Germinal center (tissue), 1 donor: ENCODE data around the gene ZNF761.
A peak's percentile ranks its signal among the peaks of the same experiment; 100 is the strongest.
"Not testable (repeated sequence)": the region's sequence is repeated elsewhere in the genome, so short reads cannot be mapped to it uniquely, and the experiment has no call there.

Experiments
- DNase-seq: peaks from one replicate; pipeline ENCODE4 v3.0.0; 2012; ENCODE audit warnings: mixed read lengths, low spot score

Gene ZNF761

GRCh38 chr19:53431399-53432087 lies at the start of gene ZNF761:
Gene ZNF761, plus strand, starts transcription at chr19:53431984. Its CDS starts 15,285 bp downstream, at chr19:53447269.
- DNase-seq, result peak; percentile 93

GRCh38 chr19:53388168-53388567 lies 43.6 kb upstream of the ZNF761 start:
- DNase-seq, result no peak

DNA sequence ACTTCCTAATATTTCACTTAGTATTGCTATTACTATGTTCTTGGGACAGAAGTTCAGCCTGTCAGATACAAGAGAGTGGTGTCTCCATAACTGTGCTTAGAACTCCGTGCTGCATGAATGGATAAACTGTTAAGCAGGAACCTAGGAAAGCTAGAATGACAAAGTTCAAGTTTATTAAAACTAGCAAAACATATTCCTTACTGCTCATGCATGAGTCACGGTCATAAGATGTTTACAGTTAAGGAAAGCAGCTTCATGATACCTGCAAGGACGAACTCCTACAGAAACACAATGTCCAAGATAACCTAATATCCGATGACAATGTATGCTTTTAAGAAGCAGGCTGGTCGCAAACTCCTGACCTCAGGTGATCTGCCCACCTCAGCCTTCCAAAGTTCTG lies 42.9 kb upstream of the ZNF761 start:
- no peak for DNase-seq

GRCh38 chr19:53389571-53389970 lies 42.2 kb upstream of the ZNF761 start:
- no peak for DNase-seq

GRCh38 chr19:53389978-53390377 lies 41.8 kb upstream of the ZNF761 start:
- no peak for DNase-seq

GRCh38 chr19:53394522-53394973 lies 37.2 kb upstream of the ZNF761 start:
- no peak for DNase-seq

DNA sequence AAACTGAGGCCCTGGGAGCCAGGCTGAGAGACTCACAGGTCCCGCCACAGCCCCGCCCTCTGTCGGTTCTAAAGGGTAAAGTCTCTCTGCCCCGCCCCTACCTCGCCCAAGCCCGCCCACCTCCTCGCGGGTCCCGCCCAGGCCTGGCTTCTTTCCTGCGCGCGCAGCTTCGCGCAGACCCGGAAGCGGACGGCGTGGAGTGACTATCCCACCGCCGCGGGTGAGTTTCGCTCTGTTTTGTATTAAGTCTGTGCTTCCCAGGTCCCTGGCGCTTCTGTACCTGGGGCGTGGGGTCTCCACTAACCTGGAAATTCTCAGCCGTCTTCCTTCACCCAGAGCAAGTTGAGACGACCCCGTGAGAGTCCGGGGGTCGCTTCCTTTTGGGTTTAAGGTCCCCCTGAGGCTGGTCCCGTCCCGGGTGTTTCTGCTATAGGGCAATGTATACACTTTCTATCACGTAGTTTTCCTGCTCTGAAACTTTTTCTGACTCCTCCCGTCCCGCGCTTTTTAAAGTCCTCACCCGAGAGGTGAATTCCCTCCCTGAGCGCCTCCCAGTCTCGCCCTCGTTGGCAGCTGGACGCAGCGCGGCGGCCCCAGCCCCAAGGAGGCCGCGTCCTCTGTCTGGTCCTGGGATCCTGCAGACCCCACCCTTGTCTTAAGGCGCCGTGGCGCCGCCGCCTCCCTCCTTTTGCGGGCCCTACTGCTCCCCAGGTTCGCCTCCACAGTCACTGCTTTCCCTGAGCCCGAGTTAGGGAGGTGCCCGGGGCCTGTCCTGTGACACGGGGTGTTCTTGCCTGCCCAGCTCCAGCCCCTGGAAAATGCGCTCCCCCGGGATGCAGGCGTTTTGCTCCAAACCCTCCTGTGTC lies 36.6 kb upstream of the ZNF761 start, which contains the start of gene ZNF765:
Gene ZNF765, plus strand, starts transcription at position 176 of the 866 bp plus-strand sequence. CDS start 2,867 bp downstream, outside the sequence.
- DNase-seq, result peak; percentile 95

DNA sequence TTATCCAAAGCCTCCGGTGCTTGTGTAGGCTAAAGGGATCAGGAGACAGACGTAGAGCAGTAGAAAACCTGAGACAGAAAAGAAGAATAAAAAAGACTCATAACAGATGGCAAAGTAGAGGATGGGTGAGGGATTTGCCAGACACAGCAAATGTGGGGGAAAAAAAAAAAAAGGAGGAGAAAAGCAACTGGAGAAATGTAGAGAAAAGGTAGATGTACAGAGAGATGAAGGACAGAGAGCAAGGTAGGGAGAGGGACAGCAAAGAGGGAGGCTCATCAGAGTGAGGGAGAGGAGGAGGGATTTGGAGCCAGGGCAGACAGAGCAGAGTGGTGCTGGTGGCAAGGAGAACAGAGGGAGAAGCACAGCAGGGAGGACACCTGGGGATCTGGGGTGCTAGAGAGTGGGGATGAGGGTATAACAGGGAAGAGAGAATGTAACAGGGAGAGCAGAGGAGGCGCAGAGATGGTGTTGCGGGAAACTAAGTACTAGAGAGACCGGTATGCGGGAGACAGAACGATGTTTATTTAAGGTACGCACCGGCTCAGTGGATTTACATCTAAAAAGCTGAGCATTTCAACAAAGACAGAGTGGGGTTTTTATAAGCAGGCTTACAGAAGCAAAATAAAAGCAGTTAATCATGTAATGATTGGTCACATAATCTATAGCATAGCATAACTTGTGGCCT lies 35.8 kb upstream of the ZNF761 start:
- DNase-seq, result not testable (repeated sequence)

GRCh38 chr19:53396525-53396868 lies 35.3 kb upstream of the ZNF761 start:
- no peak for DNase-seq

- DNase-seq, result not testable (repeated sequence)
These were observed 33.9 kb upstream of the ZNF761 start for GRCh38 chr19:53397918-53398317.

- DNase-seq, result no peak
These were observed 22.1 kb upstream of the ZNF761 start for GRCh38 chr19:53409505-53410204.

DNA sequence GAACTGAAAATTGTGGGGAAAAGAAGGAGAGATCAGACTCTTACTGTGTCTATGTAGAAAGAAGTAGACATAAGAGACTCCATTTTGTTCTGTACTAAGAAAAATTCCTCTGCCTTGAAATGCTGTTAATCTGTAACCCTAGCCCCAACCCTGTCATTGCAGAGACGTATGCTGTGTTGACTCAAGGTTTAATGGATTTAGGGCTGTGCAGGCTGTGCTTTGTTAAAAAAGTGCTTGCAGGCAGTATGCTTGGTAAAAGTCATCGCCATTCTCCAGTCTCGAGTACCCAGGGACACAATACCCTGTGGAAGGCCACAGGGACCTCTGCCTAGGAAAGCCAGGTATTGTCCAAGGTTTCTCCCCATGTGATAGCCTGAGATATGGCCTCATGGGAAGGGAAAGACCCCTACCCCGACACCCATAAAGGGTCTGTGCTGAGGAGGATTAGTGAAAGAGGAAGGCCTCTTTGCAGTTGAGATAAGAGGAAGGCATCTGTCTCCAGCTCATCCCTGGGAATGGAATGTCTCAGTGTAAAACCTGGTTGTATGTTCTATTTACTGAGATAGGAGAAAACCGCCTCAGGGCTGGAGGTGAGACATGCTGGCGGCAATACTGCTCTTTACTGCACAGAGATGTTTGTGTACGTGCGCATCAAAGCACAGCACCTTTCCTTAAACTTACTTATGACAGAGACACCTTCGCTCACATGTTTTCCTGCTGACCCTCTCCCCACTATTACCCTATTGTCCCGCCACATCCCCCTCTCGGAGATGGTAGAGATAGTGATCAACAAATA lies 11.1 kb upstream of the ZNF761 start:
- not testable (repeated sequence) for DNase-seq

- no peak for DNase-seq
These were observed 9.2 kb upstream of the ZNF761 start for GRCh38 chr19:53422551-53422950.

DNA sequence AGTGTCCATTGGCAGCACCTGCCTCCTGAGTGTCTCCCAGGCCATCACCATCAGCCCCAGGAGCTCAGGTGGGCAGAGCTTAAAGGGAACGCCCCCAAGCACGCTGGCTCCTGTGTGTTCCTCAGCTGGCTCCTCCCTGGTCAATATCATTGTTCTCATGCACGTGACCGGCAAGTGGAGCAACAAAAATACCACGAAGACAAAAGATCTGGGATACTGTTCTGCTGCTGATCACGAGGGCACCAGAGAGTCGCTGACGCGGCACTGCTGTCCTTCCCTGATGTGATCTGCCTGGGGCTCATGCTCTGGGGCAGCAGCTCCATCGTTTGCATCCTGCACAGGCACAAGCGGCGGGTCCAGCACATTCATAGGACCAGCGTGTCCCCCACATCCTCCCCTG lies 8.7 kb upstream of the ZNF761 start:
- DNase-seq, result not testable (repeated sequence)

DNA sequence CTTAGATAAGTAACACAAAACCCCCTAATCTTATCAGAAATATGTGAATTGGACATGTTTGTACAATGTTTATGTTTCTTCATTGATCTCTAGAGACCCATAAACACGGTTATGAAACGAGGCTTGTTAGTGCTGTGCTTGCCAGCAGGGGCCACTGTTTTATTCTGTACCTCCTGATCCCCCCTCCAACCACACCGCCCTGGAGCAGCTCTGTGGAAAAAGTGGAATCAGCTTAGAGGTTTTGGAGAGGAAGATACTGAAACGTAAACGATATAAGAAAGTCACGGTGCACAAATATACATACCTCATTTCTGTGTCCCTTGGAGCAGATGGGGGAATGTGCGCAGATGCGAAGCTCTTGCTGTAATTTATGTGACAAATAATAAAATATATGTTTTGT lies 8.1 kb upstream of the ZNF761 start:
- DNase-seq, result not testable (repeated sequence)

DNA sequence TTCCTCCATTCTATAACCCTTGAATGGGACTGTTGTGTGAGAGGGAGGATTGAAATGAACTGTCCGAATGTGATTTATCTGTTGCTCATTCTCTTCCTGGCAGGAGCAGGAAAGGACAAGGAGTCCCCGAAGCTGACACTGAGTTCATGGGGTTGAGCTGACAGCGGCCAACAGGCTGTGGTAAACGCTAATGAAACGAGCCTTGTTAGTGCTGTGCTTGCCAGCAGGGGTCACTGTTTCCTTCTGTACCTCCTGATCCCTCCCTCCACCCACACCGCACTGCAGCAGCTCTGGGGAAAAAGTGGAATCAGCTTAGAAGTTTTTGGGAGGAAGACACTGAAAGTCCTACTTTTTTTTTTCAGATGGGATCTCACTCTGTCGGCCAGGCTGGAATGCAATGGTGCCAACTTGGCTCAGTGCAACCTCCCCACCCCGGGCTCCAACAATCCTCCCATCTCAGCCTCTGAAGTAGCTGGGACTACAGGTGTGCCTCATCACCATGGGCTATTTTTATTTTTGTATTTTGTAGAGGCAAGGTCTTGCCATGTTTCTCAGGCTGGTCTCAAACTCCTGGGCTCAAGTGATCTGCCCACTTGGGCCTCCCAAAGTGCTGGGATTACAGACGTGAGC lies 6.7 kb upstream of the ZNF761 start:
- DNase-seq, result peak; percentile 57

- DNase-seq, result no peak
These were observed 391 bp downstream of the ZNF761 start for GRCh38 chr19:53432088-53432661.

GRCh38 chr19:53443809-53444208 lies 12.0 kb downstream of the ZNF761 start:
- DNase-seq, result not testable (repeated sequence)

- DNase-seq, result not testable (repeated sequence)
These were observed 15.4 kb downstream of the ZNF761 start for GRCh38 chr19:53447196-53447595.

GRCh38 chr19:53455828-53456227 lies 24.0 kb downstream of the ZNF761 start:
- no peak for DNase-seq
